Endodermal cell (in vitro differentiated cells): ENCODE data around the gene COL5A1. TPM values are rescaled to one million over a fixed set of nuclear protein-coding genes. Genes with fewer than 3 reads are reported as not detected.

ENCODE experiments used
- DNase-seq: peaks from one replicate; pipeline ENCODE4 v3.0.0-alpha.2; 2017
- H3K27ac ChIP-seq: 2 replicates; pipeline ENCODE4 v1.5.1; 2013; ENCODE audit warnings: mild to moderate bottlenecking, low read depth, low read length, moderate library complexity
- H3K27me3 ChIP-seq: 2 replicates; pipeline ENCODE4 v1.6.1; 2013; ENCODE audit warnings: mild to moderate bottlenecking, low read length, moderate library complexity; ENCODE audit not compliant: insufficient read depth, control insufficient read depth, poor library complexity, severe bottlenecking
- H3K36me3 ChIP-seq: 2 replicates; pipeline ENCODE4 v1.7.0; 2013; ENCODE audit warnings: mild to moderate bottlenecking, low read length, moderate library complexity; ENCODE audit not compliant: control insufficient read depth, insufficient read depth
- H3K4me1 ChIP-seq: one replicate; pipeline ENCODE4 v1.7.0; 2013; ENCODE audit warnings: low read length; ENCODE audit not compliant: control insufficient read depth, insufficient read depth
- H3K4me3 ChIP-seq: 2 replicates; pipeline ENCODE4 v1.5.1; 2013; ENCODE audit warnings: mild to moderate bottlenecking, low read length, moderate library complexity
- H3K9ac ChIP-seq: 2 replicates; pipeline ENCODE4 v1.6.1; 2013; ENCODE audit warnings: mild to moderate bottlenecking, low read length, moderate library complexity; ENCODE audit not compliant: poor library complexity, severe bottlenecking; ENCODE audit errors: extremely low read depth
- H3K9me3 ChIP-seq: 2 replicates; pipeline ENCODE4 v1.6.1; 2013; ENCODE audit warnings: mild to moderate bottlenecking, low read length, moderate library complexity; ENCODE audit not compliant: control insufficient read depth
- H3K27ac Mint-ChIP-seq: 2 replicates; pipeline ENCODE4 v1.8.0; 2020; ENCODE audit warnings: mixed read lengths
- H3K27me3 Mint-ChIP-seq: 2 replicates; pipeline ENCODE4 v1.8.0; 2021; ENCODE audit warnings: mild to moderate bottlenecking, mixed read lengths; ENCODE audit not compliant: insufficient read depth
- H3K36me3 Mint-ChIP-seq: 2 replicates; pipeline ENCODE4 v1.8.0; 2020; ENCODE audit warnings: low read depth, mixed read lengths
- H3K4me1 Mint-ChIP-seq: 2 replicates; pipeline ENCODE4 v1.8.0; 2020; ENCODE audit warnings: mixed read lengths
- H3K4me3 Mint-ChIP-seq: 2 replicates; pipeline ENCODE4 v1.8.0; 2020; ENCODE audit warnings: mild to moderate bottlenecking, moderate library complexity, mixed read lengths
- H3K9me3 Mint-ChIP-seq: 2 replicates; pipeline ENCODE4 v1.8.0; 2020; ENCODE audit warnings: mild to moderate bottlenecking, mixed read lengths
- WGBS, 2 experiments: methylation state at CpG; one replicate each; pipeline versions ENCODE4 v1.1.5 to v1.1.7; 2013; ENCODE audit warnings: missing lambda C conversion rate in 2 of 2, mixed read lengths in 1 of 2; ENCODE audit not compliant: insufficient coverage in 1 of 2, insufficient read length in 1 of 2; 5-methylcytosine and 5-hydroxymethylcytosine counted together
- total RNA-seq, 2 donors: library from RNA; stranded (reverse); fragmentation: NEBNext Ultra II Directional in 1 of 2; extraction: Animal tissue kit (Norgen Biotek cat#: 25700) in 1 of 2; gene quantifications; 2 replicates in 1 of 2; 3 replicates in 1 of 2; pipeline ENCODE4 v1.2.1, GENCODE V29; 2021
- TF ChIP-seq, protein P1 (sequence below): fragments of 200-600 bp; sonication (generic); conservative IDR thresholded peaks from 2 replicates; pipeline ENCODE4 v1.5.0; 2021; ENCODE audit warnings: antibody characterized with exemption, mild to moderate bottlenecking

Gene COL5A1
- total RNA-seq, 2 donors from 2014 or later: 65.3 to 76.6 TPM

- Histone ChIP-seq H3K4me1 (no peaks in the 10 kb centered on the region), H3K9me3 (no peaks in the 10 kb centered on the region), H3K36me3 (no peaks in the 10 kb centered on the region), H3K27me3 (no peaks in the 10 kb centered on the region), H3K9ac (no peak overlapping the region), H3K27ac (no peak overlapping the region), H3K4me3 (no peak overlapping the region)
- Mint-ChIP-seq H3K27ac (no peak overlapping the region), H3K4me1 (no peaks in the 10 kb centered on the region), H3K36me3 (peaks cover 2% of the 10 kb centered on the region), H3K4me3 (no peak overlapping the region), H3K9me3 (no peaks in the 10 kb centered on the region), H3K27me3 (no peaks in the 10 kb centered on the region)
- no peak for DNase-seq
- WGBS, 2 experiments: 88 to 89% methylated on average over 15 to 23 of the region's 23 CpGs
- TF ChIP-seq, protein P1, sequence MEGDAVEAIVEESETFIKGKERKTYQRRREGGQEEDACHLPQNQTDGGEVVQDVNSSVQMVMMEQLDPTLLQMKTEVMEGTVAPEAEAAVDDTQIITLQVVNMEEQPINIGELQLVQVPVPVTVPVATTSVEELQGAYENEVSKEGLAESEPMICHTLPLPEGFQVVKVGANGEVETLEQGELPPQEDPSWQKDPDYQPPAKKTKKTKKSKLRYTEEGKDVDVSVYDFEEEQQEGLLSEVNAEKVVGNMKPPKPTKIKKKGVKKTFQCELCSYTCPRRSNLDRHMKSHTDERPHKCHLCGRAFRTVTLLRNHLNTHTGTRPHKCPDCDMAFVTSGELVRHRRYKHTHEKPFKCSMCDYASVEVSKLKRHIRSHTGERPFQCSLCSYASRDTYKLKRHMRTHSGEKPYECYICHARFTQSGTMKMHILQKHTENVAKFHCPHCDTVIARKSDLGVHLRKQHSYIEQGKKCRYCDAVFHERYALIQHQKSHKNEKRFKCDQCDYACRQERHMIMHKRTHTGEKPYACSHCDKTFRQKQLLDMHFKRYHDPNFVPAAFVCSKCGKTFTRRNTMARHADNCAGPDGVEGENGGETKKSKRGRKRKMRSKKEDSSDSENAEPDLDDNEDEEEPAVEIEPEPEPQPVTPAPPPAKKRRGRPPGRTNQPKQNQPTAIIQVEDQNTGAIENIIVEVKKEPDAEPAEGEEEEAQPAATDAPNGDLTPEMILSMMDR: no peak
Observed at GRCh38 chr9:134784577-134785305, 143.1 kb downstream of the COL5A1 start.

DNA sequence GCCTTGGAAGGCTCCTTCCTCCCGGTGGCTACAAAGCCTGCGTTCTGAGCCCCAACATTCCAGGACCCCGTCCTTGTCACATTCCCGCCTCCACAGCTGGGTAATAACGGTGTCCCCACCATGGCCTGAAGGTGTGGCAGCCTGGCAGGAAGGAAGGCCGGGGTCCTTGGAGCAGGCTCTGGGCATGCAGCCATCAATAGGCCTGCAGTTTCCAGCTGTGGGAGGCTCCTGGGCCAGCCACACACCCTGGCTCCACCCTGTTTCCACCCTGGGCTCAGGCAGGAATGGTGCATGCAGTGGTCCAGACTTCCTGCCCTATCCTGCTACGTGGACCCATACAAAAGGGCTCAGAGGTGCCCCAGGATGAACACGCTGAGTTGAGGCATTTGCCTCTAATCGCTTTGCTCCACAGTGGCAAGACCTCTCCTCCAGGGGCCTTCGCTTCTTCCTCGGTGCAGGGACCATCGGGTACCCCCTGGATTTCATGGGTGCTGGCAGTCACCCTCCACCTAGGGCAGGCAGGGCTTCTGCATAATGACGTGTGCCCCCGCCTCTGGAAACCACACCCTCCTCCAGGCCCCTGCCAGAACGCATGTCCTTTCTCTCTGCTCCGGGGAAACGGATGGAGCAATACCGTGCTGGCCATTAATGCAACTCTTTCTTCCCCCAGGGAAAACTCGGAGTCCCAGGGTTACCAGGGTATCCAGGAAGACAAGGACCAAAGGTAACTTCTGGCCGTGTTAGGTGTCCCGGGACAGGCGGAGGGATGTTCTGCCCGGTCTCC lies 143.9 kb downstream of the COL5A1 start:
- no peak overlapping the region for H3K27ac Mint-ChIP-seq
- peaks cover 4% of the 10 kb centered on the region for H3K36me3 Mint-ChIP-seq
- WGBS, 2 experiments: 93 to 94% methylated on average over 19 to 23 of the region's 23 CpGs
- no peaks in the 10 kb centered on the region for H3K4me1 ChIP-seq
- no peak overlapping the region for H3K27ac ChIP-seq
- H3K4me3 Mint-ChIP-seq: no peak overlapping the region
- H3K27me3 Mint-ChIP-seq: no peaks in the 10 kb centered on the region
- H3K9me3 ChIP-seq: no peaks in the 10 kb centered on the region
- H3K4me1 Mint-ChIP-seq: no peaks in the 10 kb centered on the region
- no peaks in the 10 kb centered on the region for H3K27me3 ChIP-seq
- no peaks in the 10 kb centered on the region for H3K36me3 ChIP-seq
- H3K9me3 Mint-ChIP-seq: no peaks in the 10 kb centered on the region
- TF ChIP-seq, protein P1: no peak
- no peak overlapping the region for H3K9ac ChIP-seq
- no peak overlapping the region for H3K4me3 ChIP-seq
- DNase-seq: no peak

DNA sequence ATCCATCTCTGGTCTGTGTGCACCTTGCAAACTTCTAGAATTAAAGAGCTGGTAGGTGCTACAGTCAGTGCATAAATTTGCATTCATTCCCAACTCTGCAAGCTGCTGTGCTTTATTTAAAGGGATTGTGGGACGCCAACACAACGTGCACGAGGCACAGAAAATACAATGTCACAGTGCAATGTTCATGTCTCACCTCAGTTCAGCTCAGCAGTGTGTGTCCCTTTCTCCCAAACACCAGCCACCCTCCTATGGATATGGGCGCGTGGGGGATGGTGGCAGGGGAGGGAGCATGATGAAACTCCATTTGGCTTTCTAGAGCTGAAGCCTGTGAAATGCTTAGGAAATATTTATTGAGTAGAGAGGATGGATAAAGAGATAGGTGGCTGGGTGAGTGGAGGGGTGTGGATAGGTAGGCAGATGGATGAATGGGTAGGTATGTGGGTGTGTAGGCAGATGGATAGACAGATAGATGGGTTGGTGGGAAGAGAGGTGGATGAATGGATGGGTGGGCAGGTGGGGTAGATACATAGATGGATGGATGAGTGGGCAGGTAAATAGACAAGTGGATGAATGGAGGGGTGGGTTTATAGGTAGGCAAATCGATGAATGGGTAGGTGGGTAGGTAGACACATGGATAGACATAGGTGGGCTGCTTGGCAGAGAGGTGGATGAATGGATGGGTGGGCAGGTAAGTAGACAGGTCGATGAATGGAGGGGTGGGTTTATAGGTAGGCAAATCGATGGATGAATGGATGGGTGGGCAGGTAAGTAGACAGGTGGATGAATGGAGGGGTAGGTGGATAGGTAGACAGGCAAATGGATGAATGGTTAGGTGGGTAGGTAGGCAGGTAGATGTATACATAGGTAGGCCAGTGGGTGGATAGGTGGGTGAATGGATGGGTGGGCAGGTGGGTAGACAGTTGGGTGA lies 146.3 kb downstream of the COL5A1 start:
- H3K27me3 ChIP-seq: no peaks in the 10 kb centered on the region
- H3K4me3 ChIP-seq: no peak overlapping the region
- no peaks in the 10 kb centered on the region for H3K4me1 ChIP-seq
- H3K27me3 Mint-ChIP-seq: no peaks in the 10 kb centered on the region
- no peaks in the 10 kb centered on the region for H3K36me3 ChIP-seq
- no peak for DNase-seq
- H3K36me3 Mint-ChIP-seq: peaks cover 6% of the 10 kb centered on the region
- TF ChIP-seq, protein P1: no peak
- H3K9me3 ChIP-seq: no peaks in the 10 kb centered on the region
- no peaks in the 10 kb centered on the region for H3K9me3 Mint-ChIP-seq
- H3K9ac ChIP-seq: no peak overlapping the region
- WGBS, 2 experiments: 93 to 94% methylated on average over 5 to 8 of the region's 8 CpGs
- no peak overlapping the region for H3K4me3 Mint-ChIP-seq
- no peaks in the 10 kb centered on the region for H3K4me1 Mint-ChIP-seq
- H3K27ac Mint-ChIP-seq: no peak overlapping the region
- no peak overlapping the region for H3K27ac ChIP-seq
